HG03342 (cell line): ENCODE data around the gene CIB1.

ENCODE experiments used
- ATAC-seq: cut with Tn5 transposase; IDR thresholded peaks from one replicate; pipeline ENCODE4 v1.9.1; 2021; ENCODE audit warnings: mild to moderate bottlenecking, moderate library complexity; ENCODE audit not compliant: unreplicated experiment

CIB1 gene

DNA sequence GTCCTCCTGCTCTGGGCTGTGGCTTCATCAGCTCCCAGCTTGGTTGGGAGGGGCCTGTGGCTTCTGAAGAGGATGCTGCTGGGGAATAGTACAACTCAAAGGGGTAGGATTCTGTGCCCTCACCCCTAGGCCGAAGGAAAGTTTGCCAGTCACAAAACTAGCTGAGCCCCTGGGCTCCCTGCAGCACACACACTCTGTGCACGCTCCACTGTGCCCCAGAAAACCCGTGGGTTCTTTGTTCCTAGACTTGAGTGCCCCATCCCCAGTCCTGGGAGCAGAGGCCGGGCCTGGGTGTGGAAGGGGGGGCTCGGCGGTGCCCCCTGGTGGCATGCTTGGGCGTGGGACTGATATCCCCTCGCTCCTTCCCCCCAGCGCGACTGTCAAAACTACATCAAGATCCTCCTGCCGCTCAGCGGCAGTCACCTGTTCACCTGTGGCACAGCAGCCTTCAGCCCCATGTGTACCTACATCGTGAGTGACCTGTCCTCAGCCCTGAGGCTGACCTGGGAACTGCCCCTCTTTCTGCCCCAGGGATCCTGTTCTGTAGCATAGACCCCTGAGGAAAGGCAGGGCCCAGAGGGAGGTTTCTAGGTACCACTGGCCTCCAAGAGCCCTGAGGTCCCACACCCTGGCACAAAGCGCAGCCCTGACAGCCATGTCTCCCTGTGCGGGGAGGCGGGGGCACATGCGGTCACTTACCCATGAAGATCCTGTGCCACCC lies 14.2 kb downstream of the CIB1 start:
- ATAC-seq: no peak

DNA sequence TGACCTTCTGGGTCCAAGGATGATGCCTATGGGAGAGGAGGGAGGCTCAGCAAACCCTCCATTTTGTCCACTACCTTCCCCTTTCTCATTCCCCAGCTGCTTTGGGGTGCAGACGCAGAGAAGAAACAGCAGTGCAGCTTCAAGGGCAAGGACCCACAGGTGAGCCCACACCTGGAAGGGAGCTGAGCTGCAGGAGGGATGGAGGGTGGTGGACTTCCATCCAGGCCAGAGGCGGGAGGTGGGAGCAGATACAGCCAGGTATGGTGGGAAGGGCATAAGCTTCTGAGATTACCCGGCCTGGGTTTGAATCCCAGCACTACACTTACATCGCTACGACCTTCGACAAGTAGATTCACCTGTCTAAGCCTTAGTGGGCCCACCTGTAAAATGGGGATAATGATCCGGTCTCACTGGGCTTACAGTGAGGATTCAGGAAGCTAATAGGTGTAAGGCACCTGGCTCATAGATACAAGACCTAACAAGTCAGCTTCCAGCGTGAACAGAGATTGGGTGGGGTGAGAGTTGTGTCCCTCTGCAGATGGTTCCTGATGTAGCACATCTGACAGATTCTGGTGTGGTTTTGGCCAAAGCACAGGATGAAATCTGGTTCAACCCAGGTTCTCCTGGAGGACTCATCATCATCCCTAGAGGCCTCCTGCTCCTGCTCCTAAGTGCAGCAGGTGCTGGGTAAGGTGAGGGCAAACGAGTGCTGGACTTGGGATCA lies 15.9 kb downstream of the CIB1 start:
- no peak for ATAC-seq

DNA sequence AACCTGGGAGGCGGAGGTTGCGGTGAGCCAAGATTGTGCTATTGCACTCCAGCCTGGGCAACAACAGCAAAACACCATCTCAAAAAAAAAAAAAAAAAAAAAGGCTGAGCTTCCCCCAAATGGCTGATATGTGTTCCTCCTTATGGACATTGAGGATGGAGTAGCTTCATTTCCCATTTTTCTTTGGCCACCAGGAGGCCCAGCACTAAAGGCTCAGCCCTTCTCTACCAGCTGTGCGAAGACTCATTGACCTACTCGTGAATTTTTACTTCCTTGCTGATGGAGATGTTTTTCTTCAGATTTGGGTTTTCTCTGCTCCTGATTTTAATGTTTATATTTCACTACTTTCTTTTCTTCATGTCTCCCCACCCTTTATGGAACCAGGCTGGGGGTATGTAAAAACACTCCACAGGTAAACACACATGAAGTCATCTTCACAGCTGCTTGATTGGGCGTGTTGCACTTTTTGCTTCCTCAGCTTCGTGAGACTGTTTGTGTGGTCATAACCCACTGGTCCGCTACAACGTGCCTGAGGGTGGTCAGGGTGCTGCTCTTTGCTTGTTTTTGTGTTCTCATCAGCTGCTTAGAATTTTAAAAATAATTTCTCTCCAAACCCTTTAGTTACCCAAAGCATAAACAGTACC lies 19.1 kb downstream of the CIB1 start:
- no peak for ATAC-seq

DNA sequence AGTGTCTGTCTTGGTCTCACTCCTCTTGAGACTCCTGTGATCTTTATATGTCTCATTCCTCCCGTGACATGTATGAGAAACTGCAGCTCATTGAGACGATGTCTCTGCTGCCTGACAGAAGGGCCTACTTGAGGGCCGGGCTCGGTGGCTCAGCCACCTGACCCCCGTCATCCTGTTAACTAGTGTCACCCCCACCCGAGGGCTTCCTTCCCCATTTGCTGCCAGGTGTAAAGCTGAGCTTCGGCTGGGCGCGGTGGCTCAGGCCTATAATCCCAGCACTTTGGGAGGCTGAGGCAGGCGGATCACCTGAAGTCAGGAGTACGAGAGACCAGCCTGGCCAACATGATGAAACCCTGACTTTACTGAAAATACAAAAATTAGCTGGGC lies 19.9 kb downstream of the CIB1 start:
- ATAC-seq: no peak

DNA sequence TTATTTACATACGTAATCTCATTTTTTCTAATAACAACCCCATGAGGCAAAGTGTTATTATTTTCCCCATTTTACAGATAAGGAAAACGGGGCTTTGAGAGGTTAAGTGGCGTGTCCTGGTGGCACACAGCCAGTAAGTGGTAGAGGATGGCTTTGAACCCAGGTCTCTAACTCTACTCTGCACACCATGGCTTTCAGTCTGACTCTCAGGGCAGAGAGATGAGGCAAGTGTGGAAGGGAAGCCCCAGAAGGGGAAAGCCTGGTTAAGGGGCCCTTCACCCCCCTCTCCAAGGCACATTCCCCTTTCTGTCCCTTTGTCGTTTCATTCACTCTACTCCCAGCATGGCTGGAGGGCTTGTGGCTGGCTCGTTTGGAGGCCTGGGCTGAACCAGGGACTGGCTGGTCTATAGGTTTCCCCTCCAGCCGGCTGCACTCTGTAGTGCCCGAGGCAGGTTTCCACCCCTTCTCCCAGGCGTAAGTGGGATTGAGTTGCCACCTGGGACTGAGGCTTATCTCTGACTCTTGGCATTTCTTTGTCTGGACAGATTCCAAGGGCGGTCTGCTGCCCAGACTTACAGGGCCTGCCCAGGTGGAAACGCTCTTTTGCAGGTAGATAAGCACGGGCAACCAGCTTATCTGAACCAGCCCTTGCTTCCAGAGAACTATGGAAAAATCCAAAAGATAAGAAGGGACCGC lies 20.5 kb downstream of the CIB1 start:
- ATAC-seq: no peak

DNA sequence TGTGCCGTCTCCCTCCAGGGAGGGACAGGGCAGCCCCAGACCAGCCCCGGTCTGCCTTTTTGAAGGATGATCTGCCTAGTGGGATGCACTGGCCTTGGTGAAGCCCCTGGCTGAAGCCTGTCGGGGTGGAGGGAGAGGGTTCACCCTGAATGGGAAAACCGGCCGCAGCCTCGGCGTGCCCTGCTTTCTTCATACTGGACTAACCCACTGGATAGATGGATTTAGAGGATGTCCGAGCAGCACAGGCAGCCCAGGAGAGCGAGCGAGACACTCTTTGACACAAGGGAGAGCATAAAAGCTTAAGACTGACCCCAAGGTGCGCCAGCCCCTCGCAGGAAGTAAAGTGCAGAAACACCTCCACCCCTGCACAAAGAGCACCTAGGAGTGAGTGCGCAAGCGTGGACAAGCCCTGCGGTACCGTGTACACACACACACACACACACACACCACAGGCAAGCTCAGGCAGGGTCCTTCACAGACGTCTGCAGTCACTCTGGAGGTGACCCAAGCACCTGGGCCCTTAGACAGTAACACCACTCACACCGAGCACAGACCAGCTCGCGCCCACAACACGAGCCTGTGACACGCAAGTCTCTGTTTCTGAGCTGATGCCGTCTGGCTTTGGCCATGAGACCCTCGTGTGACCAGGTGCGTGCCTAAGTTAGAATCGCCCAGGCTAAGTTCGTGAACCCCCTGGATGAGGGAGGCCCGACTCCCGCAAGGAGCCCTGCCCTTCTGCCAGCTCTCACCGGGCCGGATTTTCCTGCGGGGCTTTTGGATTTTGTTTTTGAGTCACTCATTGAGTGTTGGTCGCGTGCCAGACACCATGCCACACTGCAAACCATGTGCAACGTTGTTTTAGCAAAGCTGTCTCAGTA lies 21.3 kb downstream of the CIB1 start:
- ATAC-seq: no peak

DNA sequence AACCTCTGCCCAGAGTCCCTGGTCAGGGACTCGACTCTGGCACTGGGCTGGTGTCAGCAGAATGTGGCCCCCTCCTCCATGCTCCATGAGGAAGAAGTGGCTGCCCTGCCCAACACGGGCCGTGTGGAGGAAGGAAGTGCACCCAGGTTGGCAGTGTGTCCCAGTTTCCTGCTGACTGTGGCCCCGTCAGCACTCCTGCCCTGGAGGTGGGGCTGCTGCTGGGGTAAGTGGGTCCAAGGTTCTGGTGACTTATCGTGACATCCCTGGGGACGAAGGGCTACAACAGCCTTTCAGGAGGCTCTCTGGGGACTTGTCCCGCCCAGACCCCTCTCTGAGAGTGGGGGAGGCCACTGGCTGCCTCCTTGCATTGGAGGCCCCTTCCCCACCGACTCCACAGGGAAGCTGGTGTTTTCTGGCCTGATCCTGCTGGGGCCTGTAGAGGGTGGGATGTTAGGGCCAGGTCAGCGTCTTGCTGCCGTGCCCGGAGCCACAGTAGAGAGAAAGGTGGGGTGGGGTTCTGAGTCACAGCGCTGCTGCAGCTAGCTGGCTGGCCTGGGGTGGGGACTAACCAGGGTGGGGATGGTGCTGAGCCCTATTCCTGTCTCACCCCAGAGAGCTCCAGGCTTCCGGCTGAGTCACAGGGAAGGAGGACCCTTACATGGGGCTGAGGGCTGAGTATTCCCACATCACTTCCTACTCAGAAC lies 22.1 kb downstream of the CIB1 start:
- ATAC-seq: no peak

DNA sequence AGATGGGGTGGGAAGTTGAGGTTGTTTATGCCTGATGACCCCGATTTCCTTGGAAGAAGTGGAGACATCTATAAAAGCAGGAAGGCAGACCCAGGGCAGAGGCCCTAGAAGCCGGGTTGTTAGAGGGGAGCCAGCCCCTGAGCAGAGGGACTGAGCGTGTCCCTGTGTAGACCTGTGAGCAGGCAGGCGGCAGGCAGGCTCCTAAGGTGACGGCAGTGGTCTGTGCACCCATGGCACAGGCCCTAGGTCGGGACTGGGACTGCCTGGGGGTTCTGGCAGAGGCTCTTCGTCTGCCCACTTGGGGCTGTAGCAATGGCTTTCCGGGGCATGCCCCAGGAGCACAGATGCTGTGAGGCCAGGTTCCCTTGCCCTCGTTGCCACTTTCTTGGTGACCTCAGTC lies 22.7 kb downstream of the CIB1 start:
- no peak for ATAC-seq

DNA sequence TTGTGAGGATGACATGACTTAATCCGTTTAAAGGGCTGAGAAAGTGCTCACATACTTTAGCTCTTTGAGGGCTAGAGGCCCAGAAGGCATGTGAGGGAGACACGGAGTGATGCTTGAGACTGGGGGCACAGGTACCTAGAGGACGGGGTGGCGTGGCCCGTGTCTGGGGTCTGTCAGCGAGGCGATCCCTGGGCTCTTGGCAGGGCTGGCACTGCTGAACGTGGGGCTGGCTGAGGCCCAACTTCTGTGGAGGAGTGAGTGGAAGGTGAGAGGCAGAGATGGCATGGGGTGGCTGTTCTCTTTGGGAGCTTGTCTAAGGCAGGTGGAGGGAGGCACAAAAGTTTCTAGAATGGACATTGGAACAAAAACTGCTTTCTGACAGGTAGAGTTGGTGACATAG lies 23.1 kb downstream of the CIB1 start:
- no peak for ATAC-seq

DNA sequence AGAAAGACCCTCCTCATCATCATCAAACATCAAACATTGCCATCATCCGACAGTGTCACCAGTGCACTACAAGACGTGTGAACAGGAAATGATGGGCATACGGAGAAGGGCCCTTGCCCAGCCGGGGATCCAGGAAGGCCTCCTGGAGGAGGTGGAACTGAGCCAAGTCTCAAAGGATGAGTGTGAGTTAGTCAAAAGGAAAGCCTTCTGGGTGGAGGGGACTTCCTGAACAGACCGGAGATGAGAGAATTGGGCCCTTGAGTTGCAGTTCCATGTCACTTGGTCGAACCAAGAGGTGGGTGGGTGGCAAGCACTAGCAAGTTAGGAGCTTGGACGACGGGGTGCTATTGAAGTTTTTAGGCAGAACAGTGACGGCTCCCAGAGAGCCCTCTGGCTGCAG lies 24.1 kb downstream of the CIB1 start:
- no peak for ATAC-seq

DNA sequence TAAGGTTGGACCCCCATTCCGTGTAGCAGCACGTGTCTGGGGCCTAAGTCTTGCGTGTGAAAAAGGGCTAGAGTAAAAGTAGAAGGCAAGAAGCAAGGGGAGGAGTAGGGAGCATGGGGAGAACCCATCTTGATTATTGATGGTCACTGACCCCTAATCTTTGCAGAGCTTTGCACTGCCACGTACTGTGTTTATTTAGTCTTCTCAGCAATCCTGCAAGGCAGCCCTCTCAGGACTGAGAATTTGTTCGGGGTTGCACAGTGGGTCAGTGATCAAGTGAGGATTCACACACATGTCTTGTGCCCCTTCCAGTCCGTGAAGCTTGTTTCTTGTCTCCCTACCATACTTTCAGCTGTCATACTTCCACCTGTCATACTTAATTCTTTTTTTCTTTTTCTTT lies 25.4 kb downstream of the CIB1 start:
- ATAC-seq: no peak

DNA sequence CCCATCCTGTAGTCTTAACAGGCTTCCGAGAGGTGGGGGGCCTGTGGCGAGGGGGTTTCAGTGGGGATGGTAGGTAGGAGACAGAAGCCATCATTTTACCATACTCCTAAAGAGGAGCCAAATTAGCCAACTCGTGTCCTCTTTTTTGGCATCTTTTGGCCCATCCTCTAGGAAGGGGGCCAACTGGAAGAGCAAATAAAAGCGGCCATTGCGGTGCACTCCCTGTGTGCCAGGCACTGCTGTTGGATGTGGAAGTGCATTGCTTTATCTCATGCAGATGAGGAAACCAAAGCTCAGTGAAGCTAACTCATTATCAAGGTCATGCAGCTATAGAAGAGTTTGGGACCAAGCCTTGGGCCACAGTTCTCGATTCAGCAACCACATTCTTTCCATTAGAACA lies 26.5 kb downstream of the CIB1 start:
- no peak for ATAC-seq

DNA sequence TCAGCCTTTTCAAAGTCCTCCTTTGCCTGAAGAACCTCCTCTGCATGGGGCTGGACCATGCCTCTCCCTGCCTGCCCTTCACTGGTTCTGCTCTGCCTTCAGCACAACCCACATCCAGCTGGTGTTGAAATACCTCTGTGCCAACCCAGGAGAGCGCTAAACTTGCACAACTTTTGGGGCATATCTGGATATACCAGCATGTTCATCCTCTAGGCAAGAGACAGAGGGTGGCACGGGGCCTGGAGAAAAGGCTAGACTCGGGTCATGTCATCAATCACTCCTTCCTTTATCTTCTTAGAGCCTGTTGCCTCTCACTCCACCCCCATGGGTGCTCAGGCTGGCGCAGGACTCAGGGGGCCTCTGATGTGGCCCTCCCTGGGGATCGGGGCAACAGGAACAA lies 27.9 kb downstream of the CIB1 start:
- ATAC-seq: no peak

DNA sequence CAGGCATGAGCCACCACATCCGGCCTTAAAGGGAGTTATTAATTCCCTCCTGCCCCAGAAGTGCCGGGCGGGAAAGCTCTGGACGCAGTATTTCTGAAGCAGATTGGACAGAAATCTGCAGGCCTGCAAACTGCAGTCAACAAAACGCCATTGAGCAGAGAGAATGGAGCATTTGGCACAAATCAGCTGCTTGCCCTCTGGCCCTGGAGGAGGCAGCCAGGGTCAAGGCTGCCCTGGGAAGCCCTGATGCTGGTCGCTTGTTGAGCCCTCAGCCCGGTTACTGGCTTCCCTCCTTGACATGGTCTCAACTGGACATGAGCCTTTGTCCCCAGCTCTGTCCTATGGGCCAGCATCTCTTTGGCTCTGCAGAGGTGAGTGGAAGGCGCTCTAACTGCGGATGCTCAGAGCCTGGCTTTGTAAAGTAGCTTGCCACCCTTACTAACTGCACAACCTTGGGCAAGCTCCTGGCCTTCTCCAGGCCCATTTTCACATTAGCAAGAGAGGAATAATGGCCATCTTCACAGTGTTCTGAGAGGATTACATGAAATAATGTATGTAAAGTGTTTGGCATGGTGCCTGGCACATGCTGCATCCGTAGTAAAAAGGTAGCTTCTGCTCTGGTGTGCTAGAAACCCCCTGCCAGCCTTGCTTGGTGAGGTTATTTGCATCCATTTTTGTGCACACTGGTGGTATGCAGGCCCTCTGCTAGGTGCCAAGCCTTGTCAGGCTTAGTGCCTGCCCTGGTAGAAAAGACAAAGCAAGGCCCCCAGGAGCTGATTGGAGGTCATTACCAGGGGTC lies 28.5 kb downstream of the CIB1 start:
- ATAC-seq: no peak

DNA sequence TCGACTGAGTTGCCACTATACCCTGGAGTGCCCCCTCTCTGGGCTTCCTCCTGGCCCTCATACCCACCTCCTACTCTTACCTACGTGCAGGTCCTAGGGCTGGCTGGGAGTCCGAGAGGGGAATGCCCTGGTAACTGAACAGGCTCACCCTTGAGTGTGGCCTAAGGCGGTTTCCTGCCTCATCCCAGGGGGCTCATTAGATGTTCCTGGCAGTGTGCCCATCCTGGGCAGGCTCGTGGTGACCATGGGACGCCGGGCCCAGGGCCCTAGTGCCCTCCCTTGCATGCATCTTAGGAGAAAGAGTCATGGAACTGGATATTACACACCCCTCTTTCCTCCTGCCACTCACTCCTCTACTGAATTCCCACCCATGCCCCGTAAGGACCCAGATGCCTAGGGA lies 29.8 kb downstream of the CIB1 start:
- ATAC-seq: no peak

DNA sequence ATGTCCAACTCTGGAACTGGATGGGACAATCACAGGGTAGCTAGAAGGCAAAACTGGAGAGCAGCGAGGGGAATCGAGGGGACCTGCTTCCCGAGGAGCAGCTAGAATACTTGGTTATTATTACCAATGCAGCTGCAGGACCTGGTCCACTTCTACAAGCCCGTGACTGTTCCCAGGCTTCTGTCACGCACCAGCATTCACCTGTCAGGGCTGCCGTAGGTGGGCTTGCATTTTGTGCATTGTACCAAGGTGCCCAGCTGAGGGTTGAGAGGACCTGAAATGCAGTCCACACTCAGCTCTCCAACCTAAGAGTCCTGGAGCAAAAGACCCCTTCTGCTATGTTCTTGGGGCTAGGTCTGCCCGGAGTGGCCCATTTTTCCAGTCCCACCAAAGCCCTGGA lies 30.3 kb downstream of the CIB1 start:
- ATAC-seq: no peak

DNA sequence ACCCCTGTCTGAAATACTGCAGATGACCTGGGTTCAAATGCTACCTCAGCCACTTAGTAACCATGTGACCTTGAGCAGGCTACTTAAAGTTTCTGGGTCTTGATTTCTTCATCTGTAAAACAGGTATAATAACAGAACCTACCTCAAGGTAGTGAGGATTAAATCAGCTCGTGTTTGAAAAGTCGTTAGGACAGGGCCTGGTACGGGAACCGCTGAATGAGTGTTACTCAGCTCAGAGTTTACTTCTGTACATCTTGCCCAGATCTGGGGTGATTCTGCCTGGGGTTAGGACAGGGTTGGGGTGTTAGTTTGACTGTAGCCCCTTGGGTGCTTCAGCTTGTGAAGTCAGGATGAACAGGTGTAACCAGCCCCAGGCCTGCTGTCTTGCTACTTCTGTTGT lies 30.8 kb downstream of the CIB1 start:
- ATAC-seq: no peak

DNA sequence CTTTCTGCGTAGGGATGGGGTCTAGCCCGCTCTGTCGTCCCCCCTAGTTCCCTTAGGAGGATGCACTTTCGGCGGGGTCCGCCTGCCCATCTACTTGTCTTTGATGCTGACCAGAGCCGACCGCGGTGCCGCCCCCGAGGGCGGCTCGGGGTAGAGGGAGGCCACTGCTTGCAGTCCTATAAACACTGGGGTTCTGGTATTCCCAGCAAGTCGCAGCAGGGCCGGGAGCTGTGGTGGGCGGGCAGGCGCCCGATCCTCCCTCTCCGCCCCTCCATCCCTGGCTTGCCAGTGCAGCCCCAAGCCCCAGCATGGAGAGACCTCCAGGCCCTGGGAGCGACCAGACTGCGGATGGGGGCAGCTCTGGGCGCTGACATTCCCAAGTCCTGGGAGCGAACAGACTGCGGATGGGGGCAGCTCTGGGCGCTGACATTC lies 31.8 kb downstream of the CIB1 start:
- ATAC-seq: no peak
